ENCODE measurements around the gene CACNB2. TPM values are rescaled to one million over a fixed set of nuclear protein-coding genes. Genes with fewer than 3 reads are reported as not detected.

CACNB2 gene
- total and polyA plus RNA-seq, 2 experiments from 2014 or later = 4.6 to 5.3 TPM

- Histone ChIP-seq H3K4me2 (no peak overlapping the region), H3K4me1 (ENCODE audit: insufficient read depth) (no peaks in the 10 kb centered on the region), H3K36me3 (replicated peaks; ENCODE audit: insufficient read depth, low read depth) (no peaks in the 10 kb centered on the region), H3K79me2 (no peaks in the 10 kb centered on the region), H3K27ac (no peak overlapping the region), H4K20me1 (ENCODE audit: insufficient read depth, poor library complexity, severe bottlenecking) (no peaks in the 10 kb centered on the region), H3K4me3 (no peak overlapping the region), H3K9me3 (ENCODE audit: low read depth) (no peaks in the 10 kb centered on the region), H3K27me3 (no peaks in the 10 kb centered on the region), H2AFZ (no peak overlapping the region), H3K9me2 (replicated peaks; ENCODE audit: insufficient read depth) (no peaks in the 10 kb centered on the region)
- WGBS (ENCODE audit: low lambda C conversion rate, missing lambda C conversion rate) = 26% methylated on average over 1 of the region's 1 CpG
- DNase-seq (ENCODE audit: low spot score) = no peak
- no peak for TF ChIP-seq EZH2 (IDR thresholded peaks at IDR 0.05; ENCODE audit: borderline replicate concordance)
- TF ChIP-seq EZH2phosphoT487 (IDR thresholded peaks at IDR 0.05; ENCODE audit: low read depth, severe bottlenecking, unreplicated experiment) = no peak
- TF ChIP-seq, protein P1, sequence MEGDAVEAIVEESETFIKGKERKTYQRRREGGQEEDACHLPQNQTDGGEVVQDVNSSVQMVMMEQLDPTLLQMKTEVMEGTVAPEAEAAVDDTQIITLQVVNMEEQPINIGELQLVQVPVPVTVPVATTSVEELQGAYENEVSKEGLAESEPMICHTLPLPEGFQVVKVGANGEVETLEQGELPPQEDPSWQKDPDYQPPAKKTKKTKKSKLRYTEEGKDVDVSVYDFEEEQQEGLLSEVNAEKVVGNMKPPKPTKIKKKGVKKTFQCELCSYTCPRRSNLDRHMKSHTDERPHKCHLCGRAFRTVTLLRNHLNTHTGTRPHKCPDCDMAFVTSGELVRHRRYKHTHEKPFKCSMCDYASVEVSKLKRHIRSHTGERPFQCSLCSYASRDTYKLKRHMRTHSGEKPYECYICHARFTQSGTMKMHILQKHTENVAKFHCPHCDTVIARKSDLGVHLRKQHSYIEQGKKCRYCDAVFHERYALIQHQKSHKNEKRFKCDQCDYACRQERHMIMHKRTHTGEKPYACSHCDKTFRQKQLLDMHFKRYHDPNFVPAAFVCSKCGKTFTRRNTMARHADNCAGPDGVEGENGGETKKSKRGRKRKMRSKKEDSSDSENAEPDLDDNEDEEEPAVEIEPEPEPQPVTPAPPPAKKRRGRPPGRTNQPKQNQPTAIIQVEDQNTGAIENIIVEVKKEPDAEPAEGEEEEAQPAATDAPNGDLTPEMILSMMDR (IDR thresholded peaks at IDR 0.05; ENCODE audit: poor library complexity) = no peak
Observed at GRCh38 chr10:18436902-18437301, 296.7 kb downstream of the CACNB2 start.

DNA sequence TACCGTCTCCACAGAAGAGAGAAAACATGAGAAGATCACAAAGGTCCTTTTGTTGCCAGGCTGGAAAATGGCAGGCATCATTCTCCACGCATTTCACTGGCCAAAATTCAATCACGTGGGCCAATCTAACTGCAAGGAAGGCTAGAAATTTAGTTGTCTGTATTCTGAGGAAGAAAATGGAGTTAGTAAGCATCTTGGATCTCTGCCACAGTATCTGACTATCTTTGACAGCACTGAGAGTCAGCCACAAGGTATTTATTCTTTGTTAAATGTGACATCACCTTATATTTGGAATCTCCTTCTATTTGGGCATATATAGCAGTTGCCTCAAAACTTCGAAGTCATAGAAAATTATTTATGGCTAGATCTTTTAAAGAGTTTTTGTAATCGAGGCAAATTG is 297.3 kb downstream of the CACNB2 start:
- Histone ChIP-seq H3K27me3 (no peaks in the 10 kb centered on the region), H3K9me2 (replicated peaks; ENCODE audit: insufficient read depth) (no peaks in the 10 kb centered on the region), H3K36me3 (replicated peaks; ENCODE audit: insufficient read depth, low read depth) (no peaks in the 10 kb centered on the region), H3K4me1 (ENCODE audit: insufficient read depth) (no peaks in the 10 kb centered on the region), H3K27ac (no peak overlapping the region), H4K20me1 (ENCODE audit: insufficient read depth, poor library complexity, severe bottlenecking) (no peaks in the 10 kb centered on the region), H3K9me3 (ENCODE audit: low read depth) (no peaks in the 10 kb centered on the region), H3K79me2 (no peaks in the 10 kb centered on the region), H2AFZ (no peak overlapping the region), H3K4me3 (no peak overlapping the region), H3K4me2 (no peak overlapping the region)
- DNase-seq (ENCODE audit: low spot score) = no peak
- 75% methylated on average over 5 of the region's 5 CpGs for WGBS (ENCODE audit: low lambda C conversion rate, missing lambda C conversion rate)
- TF ChIP-seq EZH2phosphoT487 (IDR thresholded peaks at IDR 0.05; ENCODE audit: low read depth, severe bottlenecking, unreplicated experiment) = no peak
- TF ChIP-seq, protein P1 (IDR thresholded peaks at IDR 0.05; ENCODE audit: poor library complexity) = no peak
- no peak for TF ChIP-seq EZH2 (IDR thresholded peaks at IDR 0.05; ENCODE audit: borderline replicate concordance)

DNA sequence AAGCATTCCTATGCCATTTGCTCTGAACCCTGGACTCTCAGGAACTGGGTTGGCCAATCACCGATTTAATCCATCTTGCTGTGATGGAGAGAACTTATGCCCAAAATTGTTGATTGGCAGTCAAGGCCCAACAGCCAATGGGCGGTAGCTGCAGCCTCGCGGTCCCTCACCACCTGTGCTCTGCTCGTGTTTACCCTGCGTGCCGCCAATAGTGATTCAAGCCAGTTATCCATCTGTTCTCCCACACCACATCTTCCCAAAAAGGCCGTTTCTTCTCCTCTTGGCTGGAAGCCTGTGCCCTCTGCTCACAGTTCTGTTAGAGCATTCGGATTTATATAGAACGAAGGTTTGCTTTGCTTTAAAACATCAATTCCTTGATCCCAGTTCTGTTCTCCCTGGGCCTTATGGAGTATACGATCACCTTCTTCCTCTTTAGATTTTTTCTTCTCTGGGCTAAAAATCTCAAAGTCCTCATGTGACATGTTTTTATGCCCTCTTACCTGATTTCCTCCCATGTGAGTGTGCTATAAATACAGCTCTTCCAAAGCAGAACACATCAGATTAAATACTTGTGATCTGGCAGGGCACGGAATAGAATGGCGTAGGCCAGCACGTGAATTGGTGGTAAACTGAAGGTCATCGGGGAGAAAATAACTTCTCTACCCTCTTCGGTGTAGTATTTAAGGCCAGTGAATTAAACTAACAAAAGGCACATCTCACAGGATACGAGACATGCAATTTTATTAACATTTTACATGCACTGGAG is 298.3 kb downstream of the CACNB2 start:
- Histone ChIP-seq H3K27me3 (no peaks in the 10 kb centered on the region), H4K20me1 (ENCODE audit: insufficient read depth, poor library complexity, severe bottlenecking) (no peaks in the 10 kb centered on the region), H3K4me3 (no peak overlapping the region), H3K9me2 (replicated peaks; ENCODE audit: insufficient read depth) (no peaks in the 10 kb centered on the region), H3K4me1 (ENCODE audit: insufficient read depth) (no peaks in the 10 kb centered on the region), H3K79me2 (no peaks in the 10 kb centered on the region), H2AFZ (no peak overlapping the region), H3K27ac (no peak overlapping the region), H3K9me3 (ENCODE audit: low read depth) (no peaks in the 10 kb centered on the region), H3K4me2 (no peak overlapping the region), H3K36me3 (replicated peaks; ENCODE audit: insufficient read depth, low read depth) (no peaks in the 10 kb centered on the region)
- DNase-seq (ENCODE audit: low spot score) = no peak
- TF ChIP-seq EZH2 (IDR thresholded peaks at IDR 0.05; ENCODE audit: borderline replicate concordance) = no peak
- TF ChIP-seq EZH2phosphoT487 (IDR thresholded peaks at IDR 0.05; ENCODE audit: low read depth, severe bottlenecking, unreplicated experiment) = no peak
- TF ChIP-seq, protein P1 (IDR thresholded peaks at IDR 0.05; ENCODE audit: poor library complexity) = no peak
- 93% methylated on average over 17 of the region's 17 CpGs for WGBS (ENCODE audit: low lambda C conversion rate, missing lambda C conversion rate)

Data from hepatocyte (in vitro differentiated cells).